NCI-H774 (cell line): ENCODE measurements around the gene PIGB.
"Not testable (repeated sequence)": the region's sequence is repeated elsewhere in the genome, so short reads cannot be mapped to it uniquely, and the experiment has no call there.

ENCODE experiments used
- DNase-seq: peaks from one replicate; lab custom pipeline; 2025; lab: John Stamatoyannopoulos, UW

The PIGB gene

GRCh38 chr15:55381595-55381994 is 62.6 kb downstream of the PIGB start:
- DNase-seq = no peak

- DNase-seq = no peak
Observed at GRCh38 chr15:55383687-55384086, 64.7 kb downstream of the PIGB start.

- no peak for DNase-seq
Observed at GRCh38 chr15:55387027-55387426, 68.0 kb downstream of the PIGB start.

- no peak for DNase-seq
Observed at GRCh38 chr15:55389264-55389607, 70.2 kb downstream of the PIGB start.

- no peak for DNase-seq
Observed at GRCh38 chr15:55394694-55395093, 75.7 kb downstream of the PIGB start.

GRCh38 chr15:55398243-55398642 is 79.2 kb downstream of the PIGB start:
- DNase-seq = no peak

- not testable (repeated sequence) for DNase-seq
Observed at GRCh38 chr15:55400050-55400449, 81.0 kb downstream of the PIGB start.

GRCh38 chr15:55401786-55402246 is 82.8 kb downstream of the PIGB start:
- no peak for DNase-seq

GRCh38 chr15:55402707-55403106 is 83.7 kb downstream of the PIGB start:
- DNase-seq = no peak

- no peak for DNase-seq
Observed at GRCh38 chr15:55403531-55403930, 84.5 kb downstream of the PIGB start.
